Stomach (tissue), 19 donors: ENCODE results near the gene GABRR2. TPM values are rescaled to one million over a fixed set of nuclear protein-coding genes. Genes with fewer than 3 reads are reported as not detected.

ENCODE experiments used
- DNase-seq, 2 donors: peaks; one replicate each; pipeline versions ENCODE4 v3.0.0 to v3.0.0-alpha.2; 2013 to 2019
- H3K27ac ChIP-seq, 5 donors: fragments of 200-600 bp in 4 of 5; sonication (generic) in 4 of 5; one replicate each; pipeline ENCODE4 v1.5.1; 2013 to 2019; ENCODE audit warnings: mild to moderate bottlenecking in 1 of 5, moderate library complexity in 1 of 5
- H3K27me3 ChIP-seq, 3 donors: fragments of 200-600 bp; sonication (generic); one replicate each; pipeline ENCODE4 v1.5.1; 2017 to 2019; ENCODE audit warnings: mixed run types in 1 of 3
- H3K36me3 ChIP-seq, 4 donors: fragments of 200-600 bp; sonication (generic); 1 replicate in 3 of 4; 2 replicates in 1 of 4; pipeline ENCODE4 v1.5.1; 2016 to 2019
- H3K4me1 ChIP-seq, 4 donors: fragments of 200-600 bp; sonication (generic); one replicate each; pipeline ENCODE4 v1.5.1; 2016 to 2019
- H3K4me3 ChIP-seq, 4 donors: fragments of 200-600 bp; sonication (generic) in 3 of 4; one replicate each; pipeline ENCODE4 v1.5.1; 2016 to 2019; ENCODE audit warnings: mild to moderate bottlenecking in 1 of 4
- H3K9me3 ChIP-seq, 4 donors: fragments of 200-600 bp; sonication (generic); one replicate each; pipeline ENCODE4 v1.5.1; 2016 to 2019
- EP300 ChIP-seq: sonication (generic); formaldehyde crosslinking; IDR thresholded peaks from one replicate; pipeline ENCODE4 v1.6.1; 2017; ENCODE audit warnings: antibody characterized with exemption
- POLR2A ChIP-seq, 4 donors: fragments of 450-650 bp; IDR thresholded peaks; one replicate each; pipeline ENCODE4 v1.6.1; 2016; ENCODE audit warnings: antibody characterized with exemption in 4 of 4, control low read depth in 2 of 4, mild to moderate bottlenecking in 1 of 4, moderate library complexity in 1 of 4
- POLR2AphosphoS5 ChIP-seq, 3 donors: sonication (generic); formaldehyde crosslinking; IDR thresholded peaks; one replicate each; pipeline ENCODE4 v1.6.1; 2016; ENCODE audit warnings: antibody characterized with exemption in 3 of 3
- WGBS, 5 donors: extraction: QIAGEN DNeasy Blood & Tissue Kit in 3 of 5; methylation state at CpG; one replicate each; pipeline versions ENCODE4 v1.1.5 to v1.1.7; 2013 to 2018; 5-methylcytosine and 5-hydroxymethylcytosine counted together
- intact Hi-C: fragments of 100-400 bp; cut with DNase I; formaldehyde crosslinking; loops from one replicate; pipeline ENCODE4 v1.15.1; 2023; ENCODE audit warnings: low total_unique reads
- long read RNA-seq, 10 donors: transcript quantifications; one replicate each; lab custom pipeline, GENCODE V29; 2026
- polyA plus RNA-seq, 3 donors: library from polyadenylated mRNA; stranded (reverse); fragments of 200-250 nt; gene quantifications; one replicate each; pipeline ENCODE4 v1.2.3, GENCODE V29; 2013
- total RNA-seq, 5 donors: library from RNA; depleted of rRNA; stranded (reverse); fragments of >200 nt; gene quantifications; one replicate each; pipeline versions ENCODE4 v1.1.0 to v1.2.3, GENCODE V29; 2014 to 2016
- TF ChIP-seq, protein P1 (sequence below), 7 experiments: fragments of 450-650 bp in 4 of 7; fragments of 200-600 bp in 3 of 7; sonication (generic) in 3 of 7; IDR thresholded peaks; one replicate each; pipeline ENCODE4 v1.5.1; 2016 to 2019; ENCODE audit warnings: antibody characterized with exemption in 7 of 7, control low read depth in 2 of 7, mild to moderate bottlenecking in 1 of 7
- donor health status: healthy with polysubstance abuse.
- donor health status: Bipolar disorder and iron deficiency.
- donor health status: healthy.

The GABRR2 gene
- total RNA-seq: 1 to 10 TPM in 1 of 5 donors, under 1 TPM in 1, not detected in 3; 0.73 to 7.6 TPM
- polyA plus RNA-seq: under 1 TPM in 1 of 3 donors, not detected in 2; 0.15 TPM
- long read RNA-seq, donor 1: 0 reads
- long read RNA-seq, donor 2: 0 reads
- long read RNA-seq, donor 3: 0 reads
- long read RNA-seq, donor 4: 0 reads
- long read RNA-seq, donor 5: 0 reads
- long read RNA-seq, donor 6: 0 reads
- long read RNA-seq, donor 7: 0 reads
- long read RNA-seq, donor 8: 0 reads
- long read RNA-seq, donor 9: 0 reads
- long read RNA-seq, donor 10: 0 reads

DNA sequence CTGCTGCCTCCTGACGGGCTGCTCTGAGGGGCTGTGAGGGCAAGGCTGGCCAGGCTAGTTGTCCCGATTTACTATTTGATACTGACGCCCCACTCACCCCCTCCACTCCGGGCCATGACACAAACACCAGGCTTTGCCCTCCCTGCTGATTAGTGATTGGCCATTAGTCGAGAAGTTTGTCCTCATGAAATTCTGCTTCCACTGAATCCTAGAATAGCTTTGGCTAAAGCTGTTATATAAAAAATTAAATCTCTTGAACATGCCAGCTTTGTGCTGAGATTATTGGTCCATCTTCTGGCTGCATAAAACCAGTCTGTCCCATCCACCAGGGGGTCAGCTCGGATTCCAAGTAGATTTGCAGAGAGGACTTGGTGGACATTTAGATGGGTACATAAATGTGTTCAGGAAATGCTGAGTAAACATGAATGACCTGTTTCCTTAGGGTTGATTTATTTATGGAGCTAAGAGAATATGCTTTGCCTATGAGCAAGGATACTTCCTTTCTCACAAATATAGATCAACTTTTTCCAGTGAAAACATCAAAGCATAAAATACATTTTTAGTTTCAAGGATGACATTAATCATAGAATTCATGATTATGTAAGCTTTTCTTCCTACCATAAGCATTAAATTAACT is at the start of gene GABRR2:
TSS of gene GABRR2 (minus strand) at position 51 of the 637 bp plus-strand sequence. CDS start 134 bp downstream, outside the sequence.
- H3K27ac ChIP-seq: no peak within 1 kb of the TSS

DNA sequence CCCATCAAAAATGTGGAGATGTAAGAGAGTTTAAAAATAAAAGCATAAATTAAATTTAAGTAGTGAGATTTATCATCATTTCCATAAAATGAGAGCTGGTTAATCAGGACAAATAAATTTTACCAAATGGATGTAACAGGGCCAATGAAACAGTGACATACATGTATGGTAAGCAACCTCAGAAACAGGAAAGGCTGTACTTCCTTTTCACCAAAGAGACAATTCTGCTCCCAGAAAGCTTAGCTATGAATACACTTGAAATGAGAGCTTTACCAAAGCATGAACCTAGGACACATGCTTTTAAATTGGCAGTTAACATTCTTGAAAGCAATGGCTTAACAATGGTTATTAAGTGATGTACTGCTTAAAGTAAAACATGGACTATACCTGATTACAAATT is 49.5 kb upstream of the GABRR2 start:
- Histone ChIP-seq H3K27ac (no peak overlapping the region), H3K9me3 (no peaks in the 10 kb centered on the region)
- intact Hi-C loops: loop anchor here (10.0 kb wide), 1 partner anchor 50 kb away; the partner anchor contains the start of gene GABRR2

More for the DNA sequence above, at the start of gene GABRR2:
- intact Hi-C loops: loop anchor here (10.0 kb wide), 1 partner anchor 49 kb away; no protein-coding TSS in a partner anchor
- Histone ChIP-seq H3K4me1 (peaks cover 16 to 32% (median 21%) of the 10 kb centered on the region in 4 donors), H3K27me3 (no peaks in the 10 kb centered on the region), H3K4me3 (no peak within 1 kb of the TSS), H3K36me3 (peaks cover 0 to 9% (median 8%) of the 10 kb centered on the region in 4 donors), H3K9me3 (no peaks in the 10 kb centered on the region)
- TF ChIP-seq POLR2AphosphoS5 (IDR thresholded peaks at IDR 0.05) (no peak), POLR2A (IDR thresholded peaks at IDR 0.05) (no peak), EP300 (no peak)
- TF ChIP-seq, protein P1, sequence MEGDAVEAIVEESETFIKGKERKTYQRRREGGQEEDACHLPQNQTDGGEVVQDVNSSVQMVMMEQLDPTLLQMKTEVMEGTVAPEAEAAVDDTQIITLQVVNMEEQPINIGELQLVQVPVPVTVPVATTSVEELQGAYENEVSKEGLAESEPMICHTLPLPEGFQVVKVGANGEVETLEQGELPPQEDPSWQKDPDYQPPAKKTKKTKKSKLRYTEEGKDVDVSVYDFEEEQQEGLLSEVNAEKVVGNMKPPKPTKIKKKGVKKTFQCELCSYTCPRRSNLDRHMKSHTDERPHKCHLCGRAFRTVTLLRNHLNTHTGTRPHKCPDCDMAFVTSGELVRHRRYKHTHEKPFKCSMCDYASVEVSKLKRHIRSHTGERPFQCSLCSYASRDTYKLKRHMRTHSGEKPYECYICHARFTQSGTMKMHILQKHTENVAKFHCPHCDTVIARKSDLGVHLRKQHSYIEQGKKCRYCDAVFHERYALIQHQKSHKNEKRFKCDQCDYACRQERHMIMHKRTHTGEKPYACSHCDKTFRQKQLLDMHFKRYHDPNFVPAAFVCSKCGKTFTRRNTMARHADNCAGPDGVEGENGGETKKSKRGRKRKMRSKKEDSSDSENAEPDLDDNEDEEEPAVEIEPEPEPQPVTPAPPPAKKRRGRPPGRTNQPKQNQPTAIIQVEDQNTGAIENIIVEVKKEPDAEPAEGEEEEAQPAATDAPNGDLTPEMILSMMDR (IDR thresholded peaks at IDR 0.05): no peak
- no peak for DNase-seq
- 79 to 95% (median 91%) methylated on average over 6 of the region's 6 CpGs for WGBS, 5 donors

GRCh38 chr6:89361171-89361570 is 46.1 kb upstream of the GABRR2 start:
- Histone ChIP-seq H3K4me3 (no peak overlapping the region), H3K27ac (no peak overlapping the region), H3K9me3 (no peaks in the 10 kb centered on the region), H3K4me1 (peaks cover 0 to 5% (median 0%) of the 10 kb centered on the region in 4 donors), H3K36me3 (no peaks in the 10 kb centered on the region), H3K27me3 (no peaks in the 10 kb centered on the region)
- 64 to 92% (median 83%) methylated on average over 2 of the region's 2 CpGs for WGBS, 5 donors
- DNase-seq: no peak
- TF ChIP-seq POLR2A (IDR thresholded peaks at IDR 0.05) (no peak), EP300 (no peak), POLR2AphosphoS5 (IDR thresholded peaks at IDR 0.05) (no peak)
- intact Hi-C loops: loop anchor here (10.0 kb wide), 1 partner anchor 46 kb away; the partner anchor contains the start of gene GABRR2

More for the DNA sequence above, 49.5 kb upstream of the GABRR2 start:
- TF ChIP-seq POLR2A (IDR thresholded peaks at IDR 0.05): no peak
- TF ChIP-seq POLR2AphosphoS5 (IDR thresholded peaks at IDR 0.05): no peak
- no peak for TF ChIP-seq EP300
- TF ChIP-seq, protein P1 (IDR thresholded peaks at IDR 0.05): no peak
- DNase-seq: no peak
- Histone ChIP-seq H3K36me3 (no peaks in the 10 kb centered on the region), H3K4me1 (peaks cover 0 to 16% (median 10%) of the 10 kb centered on the region in 4 donors), H3K27me3 (no peaks in the 10 kb centered on the region), H3K4me3 (no peak overlapping the region)

GRCh38 chr6:89360415-89360999 is 45.4 kb upstream of the GABRR2 start:
- H3K4me1 ChIP-seq: peaks cover 0 to 5% (median 0%) of the 10 kb centered on the region in 4 donors
- TF ChIP-seq EP300: no peak
- TF ChIP-seq, protein P1 (IDR thresholded peaks at IDR 0.05): no peak
- no peak for TF ChIP-seq POLR2A (IDR thresholded peaks at IDR 0.05)
- TF ChIP-seq POLR2AphosphoS5 (IDR thresholded peaks at IDR 0.05): no peak
- DNase-seq: no peak
- H3K27me3 ChIP-seq: no peaks in the 10 kb centered on the region
- no peaks in the 10 kb centered on the region for H3K36me3 ChIP-seq
- intact Hi-C loops: loop anchor here (10.0 kb wide), 1 partner anchor 46 kb away; the partner anchor contains the start of gene GABRR2
- H3K9me3 ChIP-seq: no peaks in the 10 kb centered on the region
- H3K4me3 ChIP-seq: no peak overlapping the region
- WGBS, 5 donors: 89 to 96% (median 94%) methylated on average over 2 of the region's 2 CpGs
- H3K27ac ChIP-seq: no peak overlapping the region
